Measurements from ENCODE around the gene B3GALT2.
"Not testable (repeated sequence)": the region's sequence is repeated elsewhere in the genome, so short reads cannot be mapped to it uniquely, and the experiment has no call there.

The B3GALT2 gene, protein sequence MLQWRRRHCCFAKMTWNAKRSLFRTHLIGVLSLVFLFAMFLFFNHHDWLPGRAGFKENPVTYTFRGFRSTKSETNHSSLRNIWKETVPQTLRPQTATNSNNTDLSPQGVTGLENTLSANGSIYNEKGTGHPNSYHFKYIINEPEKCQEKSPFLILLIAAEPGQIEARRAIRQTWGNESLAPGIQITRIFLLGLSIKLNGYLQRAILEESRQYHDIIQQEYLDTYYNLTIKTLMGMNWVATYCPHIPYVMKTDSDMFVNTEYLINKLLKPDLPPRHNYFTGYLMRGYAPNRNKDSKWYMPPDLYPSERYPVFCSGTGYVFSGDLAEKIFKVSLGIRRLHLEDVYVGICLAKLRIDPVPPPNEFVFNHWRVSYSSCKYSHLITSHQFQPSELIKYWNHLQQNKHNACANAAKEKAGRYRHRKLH

DNA sequence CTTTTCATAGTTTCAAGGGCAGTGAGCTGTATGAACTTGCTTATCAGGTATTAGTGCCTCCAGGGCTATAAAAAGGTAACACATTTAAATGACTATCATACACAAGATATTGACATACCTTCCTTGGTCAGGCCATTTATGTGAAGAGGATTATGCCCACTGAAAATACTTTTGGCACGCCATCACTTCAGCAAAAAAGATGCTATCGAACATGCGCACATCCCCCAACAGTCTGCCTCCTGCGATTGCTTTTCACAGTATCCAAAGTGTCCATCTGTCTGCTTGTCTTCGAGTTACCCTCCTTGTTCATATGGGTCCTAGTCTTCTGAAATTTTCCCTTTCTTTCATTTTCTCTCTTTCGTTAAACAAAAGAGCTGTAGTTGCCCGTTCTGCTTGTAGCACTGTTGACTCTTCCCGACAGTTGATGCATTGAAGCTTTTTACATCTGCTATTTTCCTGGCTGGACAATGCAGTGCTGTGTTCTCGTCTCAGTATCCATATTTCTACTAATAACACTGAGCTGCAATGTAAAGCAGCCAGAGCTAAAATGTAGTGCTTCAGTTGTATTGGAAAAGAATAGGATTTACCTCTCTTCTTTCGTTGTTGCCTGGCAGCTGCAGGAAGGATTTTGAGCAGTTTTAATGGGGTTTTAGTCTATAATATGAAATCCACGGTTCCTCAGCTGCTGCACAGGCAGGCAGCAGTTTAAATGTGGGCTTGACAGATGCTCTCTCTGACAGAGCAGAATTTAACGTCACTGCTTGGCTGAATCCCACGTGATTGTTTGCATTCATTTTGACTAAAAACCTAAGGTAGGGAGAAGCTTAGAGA lies at the start of gene B3GALT2:
Gene B3GALT2, minus strand, starts transcription at position 713 of the 831 bp plus-strand sequence. CDS start 5,051 bp downstream, outside the sequence.
- DNase-seq, result peak; percentile 30

DNA sequence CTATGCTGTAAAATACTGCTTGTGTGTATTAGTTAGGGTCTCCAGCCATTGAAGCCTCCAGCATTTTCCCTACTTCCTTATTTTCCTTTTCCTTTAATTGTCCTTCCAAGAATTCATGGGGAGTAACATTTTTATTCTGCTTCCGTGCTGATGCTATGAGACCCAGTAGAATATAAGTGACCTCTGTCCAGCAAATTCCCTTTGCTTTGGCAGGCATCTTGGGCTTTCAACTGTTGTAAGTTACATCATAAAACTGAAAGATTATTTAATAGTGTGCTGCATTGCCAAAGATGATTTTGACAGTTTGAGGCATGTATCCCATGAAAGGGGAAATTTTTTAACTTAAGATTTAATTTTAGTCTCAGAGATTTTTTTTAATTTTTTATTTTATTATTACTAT lies 48.1 kb upstream of the B3GALT2 start:
- no peak for DNase-seq

DNA sequence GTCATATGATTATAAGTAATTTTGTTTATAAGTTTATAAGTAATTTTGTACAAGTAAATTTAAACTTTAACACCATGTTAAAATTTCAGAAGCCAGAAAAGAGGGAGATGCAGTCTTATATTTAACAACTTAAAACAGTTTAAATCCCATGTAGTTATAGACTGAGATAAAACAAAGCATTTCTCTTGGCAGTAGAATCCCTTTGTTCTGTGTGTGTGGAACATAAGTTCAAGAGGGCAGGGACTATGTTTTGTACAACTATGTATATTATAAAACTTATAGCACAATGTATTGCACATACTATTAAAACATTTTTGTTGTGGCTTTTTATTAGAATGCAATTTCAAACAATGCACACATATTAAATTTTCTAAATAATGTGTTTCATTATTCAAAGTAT lies 44.7 kb upstream of the B3GALT2 start:
- not testable (repeated sequence) for DNase-seq

DNA sequence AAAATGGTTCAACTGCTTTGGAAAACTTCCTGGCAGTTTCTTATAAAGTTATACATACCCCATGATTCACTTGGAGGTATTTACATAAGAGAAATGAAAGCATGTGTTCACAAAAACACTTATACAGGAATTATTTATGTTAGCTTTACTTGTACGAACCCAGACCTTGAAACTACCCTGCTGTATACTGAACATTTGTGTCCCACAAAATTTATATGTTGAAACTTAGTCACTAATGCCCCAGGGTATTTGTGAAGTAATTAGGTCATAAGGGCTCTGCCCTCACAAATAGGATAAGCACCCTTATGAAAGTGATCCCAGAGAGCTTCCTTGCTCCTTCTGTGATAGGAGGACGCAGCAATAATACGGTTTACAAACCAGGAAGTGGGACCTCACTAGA lies 42.7 kb upstream of the B3GALT2 start:
- no peak for DNase-seq

DNA sequence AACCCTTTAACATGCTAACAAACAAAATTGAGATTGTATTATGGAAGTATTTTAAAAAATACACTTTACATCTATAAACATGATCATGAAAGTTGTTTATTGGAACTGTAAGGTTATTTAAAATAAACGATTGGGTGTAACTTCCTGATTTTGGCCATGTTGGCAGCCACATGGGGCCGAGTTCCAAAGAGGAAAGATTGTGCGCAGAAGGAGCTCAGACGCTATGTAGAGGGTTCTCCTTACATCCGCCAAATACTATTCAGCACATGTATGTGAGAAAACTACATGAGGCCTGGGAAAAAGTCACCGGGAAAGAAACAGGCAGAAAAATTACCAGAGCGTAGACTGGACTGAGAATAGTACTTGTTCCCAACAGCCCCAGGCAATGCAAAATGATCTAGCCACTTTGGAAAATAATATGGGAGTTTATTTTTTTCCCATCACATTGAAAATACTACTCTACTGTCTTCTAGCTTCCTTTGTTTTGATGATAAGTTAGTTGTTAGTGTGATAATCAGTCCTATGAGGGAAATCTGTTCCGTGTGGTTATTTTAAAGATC lies 35.7 kb upstream of the B3GALT2 start:
- no peak for DNase-seq

DNA sequence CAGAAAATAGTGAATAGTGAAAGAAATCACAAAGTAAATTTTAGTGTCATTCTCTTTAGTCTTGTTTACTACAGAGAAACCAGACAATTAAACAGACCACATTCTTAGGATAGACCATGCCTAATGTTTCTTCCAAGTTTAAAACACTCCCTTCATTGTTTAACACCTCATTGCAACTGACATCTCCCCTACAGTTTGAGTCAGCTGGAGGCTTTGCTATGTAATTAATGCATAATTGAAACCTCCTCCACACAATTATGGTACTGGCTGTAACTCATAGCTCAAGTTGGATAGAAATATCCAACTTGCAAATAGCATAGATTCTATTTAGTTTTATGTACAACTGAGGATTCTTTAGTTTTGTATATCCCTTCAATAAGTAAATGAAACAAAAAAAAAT lies 35.2 kb upstream of the B3GALT2 start:
- no peak for DNase-seq

DNA sequence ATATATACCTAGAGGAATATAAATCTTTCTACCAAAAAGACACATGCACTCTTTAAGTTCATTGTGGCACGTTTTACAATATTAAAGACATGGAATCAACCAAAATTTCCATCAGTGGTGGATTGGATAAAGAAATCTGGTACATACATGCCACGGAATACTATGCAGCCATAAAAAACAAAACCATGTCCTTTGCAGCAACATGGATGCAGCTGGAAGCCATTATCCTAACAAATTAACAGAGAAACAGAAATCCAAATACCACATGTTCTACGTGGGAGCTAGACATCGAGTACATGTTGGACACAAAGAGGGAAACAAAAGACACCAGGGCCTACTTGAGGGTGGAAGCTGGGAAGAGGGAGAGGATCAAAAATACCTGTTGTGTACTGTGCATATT lies 33.0 kb upstream of the B3GALT2 start:
- no peak for DNase-seq

DNA sequence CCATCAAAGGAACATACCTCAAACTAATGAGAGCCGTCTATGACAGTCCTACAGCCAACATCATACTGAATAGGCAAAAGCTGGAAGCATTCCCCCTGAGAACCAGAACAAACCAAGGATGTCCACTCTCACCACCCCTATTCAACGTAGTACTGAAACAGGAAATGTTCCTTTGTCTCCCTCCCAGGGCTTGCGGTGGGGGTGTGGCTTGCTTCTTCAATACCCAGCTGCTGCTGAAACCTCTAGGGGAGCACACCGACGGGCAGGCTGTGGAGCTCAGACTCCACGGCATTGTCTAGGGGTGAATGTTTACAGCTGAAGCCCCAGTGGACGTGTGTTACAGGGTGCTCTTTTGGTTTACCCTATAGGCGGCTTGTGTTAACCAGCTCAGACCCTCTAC lies 30.5 kb upstream of the B3GALT2 start:
- no peak for DNase-seq

DNA sequence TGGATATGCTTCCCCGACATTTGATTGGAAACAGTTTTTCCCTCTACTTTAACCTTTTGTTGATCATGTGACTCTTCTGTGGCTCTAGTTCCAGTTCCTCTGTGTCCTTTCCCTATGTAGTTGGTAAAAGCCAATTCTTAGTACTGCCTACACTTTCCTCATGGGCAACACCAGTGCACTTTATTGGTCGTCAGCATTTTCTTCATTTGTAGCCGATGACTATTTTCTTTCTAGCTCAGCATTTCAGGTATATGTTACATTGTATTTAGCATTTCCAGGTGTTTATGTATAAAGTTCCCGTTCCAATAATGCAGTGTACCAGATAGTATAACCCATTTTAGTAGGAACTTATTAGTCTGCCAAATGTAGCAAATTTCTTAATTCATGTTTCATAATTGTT lies 27.6 kb upstream of the B3GALT2 start:
- no peak for DNase-seq

DNA sequence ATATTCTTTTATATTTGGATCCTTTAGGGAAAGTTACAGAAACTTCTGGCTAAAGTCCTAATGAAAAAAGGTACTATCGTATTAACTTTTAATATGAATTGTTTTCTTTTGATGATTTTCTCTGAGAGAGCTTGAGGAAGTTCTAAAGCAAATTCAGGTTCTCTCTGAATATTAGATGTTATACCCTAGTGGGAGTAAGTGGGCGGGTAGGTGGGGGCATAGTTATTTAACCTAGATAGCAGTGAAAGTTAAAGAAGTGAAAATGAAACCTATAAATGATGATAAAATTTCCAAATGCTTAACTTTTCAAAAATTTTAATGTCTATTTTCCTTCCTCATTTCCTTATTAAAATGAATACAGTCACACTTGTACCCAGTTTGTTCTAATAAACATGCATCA lies 26.2 kb upstream of the B3GALT2 start:
- DNase-seq, result no peak

DNA sequence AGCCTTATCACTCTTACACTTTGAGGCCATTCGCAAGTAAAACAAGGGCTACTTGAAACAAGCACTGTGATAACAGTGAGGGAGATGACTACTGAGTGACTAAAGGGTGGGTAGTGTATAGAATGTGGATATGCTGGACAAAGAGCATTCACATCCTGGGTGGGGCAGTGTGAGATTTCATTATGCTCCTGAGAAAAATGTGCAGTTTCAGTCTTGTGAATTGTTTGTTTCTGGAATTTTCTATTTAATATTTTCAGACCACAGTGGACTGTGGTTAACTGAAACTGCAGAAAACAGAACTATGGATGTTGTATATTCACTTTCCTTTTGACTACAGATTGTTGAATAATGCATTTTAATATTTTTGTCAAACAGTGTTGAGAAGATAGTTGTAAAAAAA lies 25.1 kb upstream of the B3GALT2 start:
- no peak for DNase-seq

DNA sequence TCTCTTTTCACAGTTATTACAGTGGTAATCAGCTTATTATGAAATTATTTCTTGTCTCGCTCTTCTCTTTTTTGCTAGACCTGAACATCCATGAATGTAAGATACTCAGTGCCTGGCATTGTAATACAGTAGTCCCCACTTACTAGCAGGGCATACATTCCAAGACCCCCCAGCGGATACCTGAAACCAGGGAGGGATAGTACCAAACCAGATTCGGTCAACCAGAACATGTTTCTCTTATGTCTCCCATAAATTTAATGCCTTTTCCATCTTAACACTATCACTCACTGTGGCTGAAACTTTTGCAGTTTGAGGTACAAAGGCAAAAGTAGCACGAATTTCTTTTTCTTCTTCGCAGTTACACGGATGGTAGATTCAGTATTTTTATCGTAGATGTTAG lies 24.6 kb upstream of the B3GALT2 start:
- no peak for DNase-seq

DNA sequence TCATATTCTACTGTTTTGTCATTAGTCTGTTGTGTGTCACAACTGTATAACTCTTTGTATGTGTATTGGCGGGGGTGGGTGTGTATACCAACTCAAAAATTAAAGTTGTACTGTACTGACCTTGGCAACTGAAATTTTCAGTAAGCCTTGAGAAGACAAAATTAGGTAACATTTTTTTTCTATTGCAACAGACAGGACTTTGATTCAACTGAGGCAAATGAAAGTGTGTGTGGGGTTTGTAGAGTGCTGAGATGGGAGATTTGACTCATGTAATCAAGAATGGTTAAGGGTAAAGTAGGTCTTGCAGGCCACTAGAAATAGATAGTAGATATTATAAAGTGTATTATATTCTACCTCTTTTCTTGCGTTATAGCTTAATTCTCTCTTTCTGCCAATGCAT lies 14.6 kb upstream of the B3GALT2 start:
- no peak for DNase-seq

DNA sequence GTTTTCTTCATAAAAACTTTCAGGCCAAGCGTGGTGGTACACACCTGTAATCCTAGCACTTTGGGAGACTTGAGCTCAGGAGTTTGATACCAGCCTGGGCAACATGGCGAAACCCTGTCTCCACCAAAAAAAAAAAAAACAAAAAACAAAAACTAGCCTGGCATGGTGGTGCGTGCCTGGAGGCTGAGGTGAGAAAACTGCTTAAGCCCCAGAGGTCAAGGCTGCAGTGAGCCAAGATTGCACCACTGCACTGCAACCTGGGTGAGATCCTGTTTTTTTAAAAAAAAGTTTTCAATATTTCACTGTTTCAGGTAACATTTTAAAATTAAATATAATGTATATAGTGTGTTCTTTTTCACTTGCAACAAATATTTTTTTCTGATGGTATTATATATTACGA lies 13.5 kb upstream of the B3GALT2 start:
- DNase-seq, result no peak

DNA sequence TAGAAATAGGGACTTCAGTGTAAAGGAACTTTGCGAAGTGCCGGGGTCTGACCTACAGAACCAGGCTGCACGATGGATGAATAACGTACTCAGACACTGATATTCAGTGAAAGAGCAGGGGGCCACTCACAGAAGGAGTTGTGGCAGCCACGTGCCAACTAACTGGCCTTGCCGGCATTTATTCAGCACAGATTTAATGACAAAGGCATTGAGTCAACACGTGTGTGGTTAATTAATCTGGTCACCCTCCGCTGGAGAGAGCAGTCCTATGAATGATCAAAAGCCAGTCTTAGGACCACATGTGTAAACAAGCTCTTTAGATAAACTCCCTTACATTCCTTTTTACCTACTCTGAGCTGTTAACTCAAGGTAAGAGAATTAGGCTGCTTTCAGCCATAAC lies 6.2 kb upstream of the B3GALT2 start:
- DNase-seq, result no peak

DNA sequence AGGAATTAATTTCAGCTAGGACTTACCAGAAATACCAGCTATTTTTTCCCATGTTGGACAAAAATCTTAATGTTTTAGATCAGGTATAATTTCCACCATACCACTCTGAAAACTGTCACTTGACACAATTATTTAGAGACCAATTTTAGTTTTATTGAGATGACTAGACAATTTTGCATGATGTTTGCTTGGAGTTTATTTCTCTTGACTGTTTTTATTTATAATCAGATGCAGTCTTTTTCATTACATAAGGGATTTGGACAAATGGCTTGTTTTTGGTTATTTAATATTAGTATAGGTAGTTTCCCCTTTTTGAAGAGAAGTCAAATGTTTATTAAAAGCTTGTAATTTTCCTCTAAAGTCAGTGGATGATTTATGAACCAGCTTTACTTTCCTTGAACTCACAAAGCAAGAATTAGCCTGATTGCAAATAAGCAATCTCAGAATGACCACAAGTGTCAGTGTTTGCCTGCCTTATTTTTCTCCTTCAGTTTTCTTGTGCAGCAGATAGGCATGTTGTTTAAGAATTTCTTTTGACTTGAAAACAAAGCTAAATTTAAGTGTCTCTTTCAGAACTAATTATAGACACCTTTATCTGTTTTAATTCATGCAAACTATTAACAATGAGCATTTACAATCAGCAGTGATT lies 3.8 kb upstream of the B3GALT2 start:
- no peak for DNase-seq

DNA sequence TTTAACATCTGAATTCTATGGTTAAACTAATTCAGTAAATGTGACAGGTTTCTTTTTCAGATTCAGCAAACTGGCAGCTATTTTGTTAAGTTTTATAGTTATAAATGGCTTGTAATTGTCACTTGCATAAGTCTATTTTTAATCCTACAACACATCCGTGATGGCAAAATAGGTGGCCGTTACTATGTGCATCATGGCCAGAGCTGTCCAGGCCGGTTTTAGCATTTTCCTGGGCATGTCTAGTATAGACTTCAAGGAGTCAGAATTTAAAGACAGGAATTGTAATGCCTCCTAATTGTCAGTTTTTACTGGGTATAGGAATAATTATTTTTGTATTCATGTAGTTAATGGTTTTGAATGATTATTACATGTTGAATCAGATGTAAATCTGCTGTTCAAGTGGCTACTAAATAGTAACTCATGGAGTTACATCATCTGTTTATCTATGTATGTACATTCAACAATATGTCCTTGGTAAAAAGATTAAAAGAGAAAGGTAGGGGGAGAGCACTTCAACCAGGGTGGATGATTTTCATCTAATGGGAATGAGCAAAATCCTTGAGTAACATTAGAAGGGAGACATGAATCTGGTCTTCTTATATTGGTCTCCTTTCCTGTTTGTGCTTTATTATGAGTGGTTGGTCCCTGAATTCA lies 3.2 kb upstream of the B3GALT2 start:
- no peak for DNase-seq

DNA sequence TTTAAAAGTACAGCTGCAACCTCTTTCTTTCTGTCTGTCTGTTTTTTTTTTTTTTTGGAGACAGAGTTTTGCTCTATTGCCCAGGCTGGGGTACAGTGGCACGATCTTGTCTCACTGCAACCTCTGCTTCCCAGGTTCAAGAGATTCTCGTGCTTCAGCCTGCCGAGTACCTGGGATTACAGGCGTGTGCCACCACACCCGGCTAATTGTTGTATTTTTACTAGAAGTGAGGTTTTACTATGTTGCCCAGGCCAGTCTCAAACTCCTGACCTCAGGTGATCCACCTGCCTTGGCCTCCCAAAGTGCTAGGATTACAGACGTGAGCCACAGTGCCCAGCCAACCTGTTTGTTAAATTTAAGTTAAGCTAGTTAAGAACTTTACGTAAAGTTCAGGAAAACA lies 2.5 kb upstream of the B3GALT2 start:
- not testable (repeated sequence) for DNase-seq

DNA sequence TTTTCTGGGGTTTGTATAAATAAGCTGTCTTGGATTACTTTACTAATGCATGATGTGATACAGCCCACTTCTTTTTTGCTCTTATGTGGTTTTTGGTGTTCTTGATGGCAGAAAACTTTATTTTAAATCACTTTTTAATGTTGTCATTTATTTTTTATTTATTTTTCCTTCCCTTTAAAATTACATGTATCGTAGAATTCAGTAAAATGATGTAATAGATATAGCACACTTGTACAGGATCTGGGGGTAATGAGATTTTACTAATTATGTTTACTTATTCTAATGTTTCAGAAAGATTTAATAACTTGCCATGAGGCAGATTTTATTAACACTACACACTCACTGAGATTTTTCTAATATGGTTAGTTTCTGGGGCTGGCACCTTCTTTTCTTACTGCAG lies 701 bp upstream of the B3GALT2 start:
- no peak for DNase-seq

DNA sequence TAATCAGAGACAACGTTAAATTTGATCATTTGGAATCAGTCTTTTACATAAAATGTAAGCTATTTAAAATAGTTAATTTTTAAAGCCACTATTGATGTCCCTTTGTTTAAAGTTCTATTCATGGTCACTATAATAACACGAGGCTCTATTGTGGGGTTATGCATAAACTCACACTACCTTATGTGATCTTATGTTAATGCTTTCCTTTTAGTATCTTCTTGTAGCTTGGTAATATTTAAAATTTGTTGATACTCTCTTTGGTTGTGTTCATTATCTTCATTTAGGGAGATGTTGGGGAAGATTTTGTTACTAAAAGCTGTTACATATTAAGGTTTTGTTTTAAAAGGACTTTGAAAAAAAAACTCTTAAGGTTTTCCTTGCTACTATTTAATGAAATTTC lies 1.2 kb downstream of the B3GALT2 start:
- no peak for DNase-seq

DNA sequence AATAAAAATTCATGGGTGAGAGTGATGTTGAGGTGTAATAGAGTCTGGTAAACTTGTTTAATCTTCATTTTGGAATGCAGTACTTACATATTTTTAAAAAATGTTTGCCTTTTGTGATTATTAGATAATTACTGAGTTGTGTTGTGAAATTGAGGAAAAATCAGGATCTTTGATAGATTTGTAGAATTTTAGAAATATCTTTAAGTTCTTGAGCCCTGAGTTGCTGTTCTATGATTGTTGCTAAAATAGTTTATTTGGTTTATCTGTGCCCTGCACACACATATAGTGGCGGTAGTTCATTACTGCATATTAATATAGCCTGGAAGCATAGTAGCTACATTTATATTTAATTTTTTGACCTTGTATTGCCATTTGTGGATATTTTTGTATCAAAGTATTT lies 1.6 kb downstream of the B3GALT2 start:
- no peak for DNase-seq

DNA sequence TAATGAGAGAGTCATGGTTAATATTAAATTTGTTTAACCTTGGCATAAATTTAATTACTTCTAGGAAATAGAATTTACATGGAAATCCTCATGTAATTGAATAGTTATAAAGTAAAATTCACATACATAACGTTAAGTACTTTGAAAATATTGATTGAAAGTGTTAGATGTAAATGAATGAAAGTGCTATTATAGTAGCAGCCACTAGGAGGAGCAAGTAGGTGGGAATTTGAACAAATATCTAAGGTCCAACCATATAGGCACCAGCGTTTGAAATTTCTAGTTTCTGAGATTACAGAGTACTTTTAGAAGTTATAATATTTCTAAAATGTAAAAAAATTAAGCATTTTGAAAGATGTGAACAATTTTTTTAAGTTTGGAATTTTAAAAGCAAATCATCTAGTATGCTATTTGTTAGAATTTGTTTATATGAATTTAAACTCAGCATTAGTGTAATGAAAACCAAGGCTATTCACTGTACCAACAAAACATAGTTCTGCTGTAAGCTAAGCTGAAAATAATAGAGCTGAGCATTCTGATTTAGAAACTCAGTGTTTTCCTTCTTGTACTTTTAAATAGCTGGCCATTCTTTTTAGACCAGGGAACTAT lies 3.3 kb downstream of the B3GALT2 start:
- peak; percentile 65 for DNase-seq
